Lower leg skin (tissue), 4 donors: ENCODE results near the gene ENO4. TPM values are rescaled to one million over a fixed set of nuclear protein-coding genes. Genes with fewer than 3 reads are reported as not detected.
A peak's percentile ranks its signal among the peaks of the same experiment; 100 is the strongest.

ENCODE experiments used
- DNase-seq, 2 donors: peaks; one replicate each; pipeline ENCODE4 v3.0.0-alpha.2; 2019; ENCODE audit warnings: low spot score in 2 of 2
- H3K4me3 ChIP-seq: fragments of 200-600 bp; sonication (generic); 2 replicates; pipeline ENCODE4 v1.5.1; 2017; ENCODE audit warnings: mild to moderate bottlenecking, low read depth; ENCODE audit not compliant: poor library complexity, severe bottlenecking
- CTCF ChIP-seq, 3 donors: fragments of 450-650 bp; IDR thresholded peaks; one replicate each; pipeline ENCODE4 v1.5.1; 2016; ENCODE audit warnings: antibody characterized with exemption in 3 of 3, mild to moderate bottlenecking in 3 of 3, moderate library complexity in 2 of 3
- POLR2A ChIP-seq, 2 donors: fragments of 450-650 bp; IDR thresholded peaks; one replicate each; pipeline ENCODE4 v1.6.1; 2016 to 2017; ENCODE audit warnings: antibody characterized with exemption in 2 of 2, mild to moderate bottlenecking in 1 of 2, moderate library complexity in 1 of 2
- WGBS, 2 donors: methylation state at CpG; one replicate each; pipeline ENCODE4 v1.1.5; 2018; 5-methylcytosine and 5-hydroxymethylcytosine counted together
- intact Hi-C: fragments of 100-400 bp; cut with DNase I; formaldehyde crosslinking; loops from one replicate; pipeline ENCODE4 v1.15.0; 2023; ENCODE audit warnings: low total_unique reads
- total RNA-seq, 4 donors: library from RNA; depleted of rRNA; stranded (reverse); fragments of >200 nt; gene quantifications; one replicate each; pipeline ENCODE4 v1.1.0, GENCODE V29; 2016

Gene ENO4
- 1 to 10 TPM in 1 of 4 donors, under 1 TPM in 1, not detected in 2; 0.06 to 4.4 TPM for total RNA-seq

GRCh38 chr10:116849248-116850057 is at the start of gene ENO4:
Gene ENO4 (plus strand): TSS chr10:116849499. CDS start chr10:116849567, 68 bp downstream.
- TF ChIP-seq CTCF (IDR thresholded peaks at IDR 0.05) (no peak), POLR2A (IDR thresholded peaks at IDR 0.05) (no peak)
- intact Hi-C loops = no loop called here
- peak; percentile 52 to 89 for DNase-seq
- H3K4me3 ChIP-seq = peak within 1 kb of the TSS; percentile 50
- WGBS, 2 donors = 1 to 2% methylated on average over 55 of the region's 55 CpGs

- TF ChIP-seq CTCF (IDR thresholded peaks at IDR 0.05) = no peak
- TF ChIP-seq POLR2A (IDR thresholded peaks at IDR 0.05) = no peak
- 76 to 78% methylated on average over 9 of the region's 9 CpGs for WGBS, 2 donors
- no peak overlapping the region for H3K4me3 ChIP-seq
- intact Hi-C loops = no loop called here
- peak in 1 of 2 donors; percentile 54 for DNase-seq
Observed at GRCh38 chr10:116800286-116800929, 48.9 kb upstream of the ENO4 start.

- intact Hi-C loops = no loop called here
- TF ChIP-seq POLR2A (IDR thresholded peaks at IDR 0.05) (no peak), CTCF (IDR thresholded peaks at IDR 0.05) (no peak)
- whole genome bisulfite sequencing, 2 donors = 73 to 80% methylated on average over 4 of the region's 4 CpGs
- H3K4me3 ChIP-seq = no peak overlapping the region
- DNase-seq = no peak
Observed at GRCh38 chr10:116801658-116802057, 47.6 kb upstream of the ENO4 start.

GRCh38 chr10:116802474-116802873 is 46.8 kb upstream of the ENO4 start:
- 85 to 88% methylated on average over 6 of the region's 6 CpGs for WGBS, 2 donors
- TF ChIP-seq CTCF (IDR thresholded peaks at IDR 0.05) = no peak
- TF ChIP-seq POLR2A (IDR thresholded peaks at IDR 0.05) = no peak
- DNase-seq = no peak
- H3K4me3 ChIP-seq = no peak overlapping the region
- intact Hi-C loops = no loop called here

GRCh38 chr10:116802876-116803275 is 46.4 kb upstream of the ENO4 start:
- DNase-seq = no peak
- no peak overlapping the region for H3K4me3 ChIP-seq
- intact Hi-C loops = no loop called here
- 87 to 90% methylated on average over 19 of the region's 19 CpGs for WGBS, 2 donors
- TF ChIP-seq CTCF (IDR thresholded peaks at IDR 0.05) (no peak), POLR2A (IDR thresholded peaks at IDR 0.05) (no peak)
